ENCODE results near the gene SPOP. TPM values are rescaled to one million over a fixed set of nuclear protein-coding genes. Genes with fewer than 3 reads are reported as not detected.
"Not testable (repeated sequence)": the region's sequence is repeated elsewhere in the genome, so short reads cannot be mapped to it uniquely, and the experiment has no call there.

SPOP gene
- 10 to 100 TPM; 77.8 to 82.2 TPM for total RNA-seq

DNA sequence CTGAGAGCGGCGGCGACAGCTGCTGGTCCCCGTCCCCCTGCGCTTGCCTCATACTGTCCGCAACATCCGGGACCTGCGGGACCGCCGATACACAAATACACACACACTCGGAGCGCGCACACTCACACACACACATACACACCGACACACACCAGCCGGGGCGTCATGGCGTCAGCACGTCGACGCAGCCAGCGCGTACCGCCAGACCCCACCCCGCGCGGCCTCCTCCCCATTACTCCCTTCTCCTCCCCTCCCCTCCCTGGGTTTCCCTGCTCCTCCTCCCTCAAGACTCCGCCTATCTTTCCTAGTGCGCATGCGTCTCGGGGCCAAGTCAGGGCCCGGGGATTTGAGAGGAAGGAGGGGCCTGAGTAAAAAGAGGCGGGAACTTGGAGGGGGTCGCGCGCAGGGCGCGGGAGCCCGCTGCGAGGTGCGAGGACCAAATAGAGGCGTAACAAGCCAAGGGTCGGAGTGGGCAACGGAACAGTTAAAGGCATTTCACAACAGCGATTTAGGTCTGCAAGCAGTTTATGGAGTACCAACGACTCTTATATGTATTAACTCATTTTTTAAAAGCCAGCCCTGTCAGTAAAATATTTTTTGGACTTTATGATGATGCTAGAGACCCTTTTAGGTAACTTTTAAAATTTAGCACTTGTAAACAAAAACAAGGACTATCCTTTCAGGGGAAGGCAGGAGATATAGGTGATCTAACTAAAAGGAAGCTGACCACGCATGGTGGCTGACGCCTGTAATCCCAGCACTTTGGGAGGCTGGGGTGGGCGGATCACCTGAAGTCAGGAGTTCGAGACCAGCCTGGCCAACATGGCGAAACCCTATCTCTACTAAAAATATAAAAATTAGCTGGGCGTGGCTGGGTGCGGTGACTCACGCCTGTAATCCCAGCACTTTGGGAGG lies at the start of gene SPOP:
Gene SPOP, minus strand, starts transcription at position 165 of the 915 bp plus-strand sequence. CDS start 55,287 bp downstream, outside the sequence.
- Mint-ChIP-seq H3K27me3 (ENCODE audit: low read depth) (no peaks in the 10 kb centered on the region), H3K36me3 (ENCODE audit: insufficient read depth in 2 of 2) (peaks cover 8 to 10% of the 10 kb centered on the region in 2 donors), H3K27ac (peak within 1 kb of the TSS; percentile 88), H3K4me1 (ENCODE audit: low read depth) (peaks cover 46% of the 10 kb centered on the region), H3K9me3 (peaks cover 1 to 2% of the 10 kb centered on the region in 2 donors), H3K4me3 (peak within 1 kb of the TSS; percentile 74 to 86)
- ATAC-seq (replicated peaks in 1 of 2) (peak; percentile 96 to 97), DNase-seq (peak; percentile 99)

GRCh38 chr17:49727380-49727779 lies 49.5 kb upstream of the SPOP start:
- no peak for ATAC-seq (replicated peaks in 1 of 2)
- no peak for DNase-seq
- H3K9me3 Mint-ChIP-seq: peaks cover 0 to 2% of the 10 kb centered on the region in 2 donors
- H3K4me3 Mint-ChIP-seq: no peak overlapping the region
- H3K36me3 Mint-ChIP-seq (ENCODE audit: insufficient read depth in 2 of 2): peaks cover 6 to 10% of the 10 kb centered on the region in 2 donors
- H3K27me3 Mint-ChIP-seq (ENCODE audit: low read depth): no peaks in the 10 kb centered on the region
- H3K27ac Mint-ChIP-seq: no peak overlapping the region
- peaks cover 32% of the 10 kb centered on the region for H3K4me1 Mint-ChIP-seq (ENCODE audit: low read depth)

DNA sequence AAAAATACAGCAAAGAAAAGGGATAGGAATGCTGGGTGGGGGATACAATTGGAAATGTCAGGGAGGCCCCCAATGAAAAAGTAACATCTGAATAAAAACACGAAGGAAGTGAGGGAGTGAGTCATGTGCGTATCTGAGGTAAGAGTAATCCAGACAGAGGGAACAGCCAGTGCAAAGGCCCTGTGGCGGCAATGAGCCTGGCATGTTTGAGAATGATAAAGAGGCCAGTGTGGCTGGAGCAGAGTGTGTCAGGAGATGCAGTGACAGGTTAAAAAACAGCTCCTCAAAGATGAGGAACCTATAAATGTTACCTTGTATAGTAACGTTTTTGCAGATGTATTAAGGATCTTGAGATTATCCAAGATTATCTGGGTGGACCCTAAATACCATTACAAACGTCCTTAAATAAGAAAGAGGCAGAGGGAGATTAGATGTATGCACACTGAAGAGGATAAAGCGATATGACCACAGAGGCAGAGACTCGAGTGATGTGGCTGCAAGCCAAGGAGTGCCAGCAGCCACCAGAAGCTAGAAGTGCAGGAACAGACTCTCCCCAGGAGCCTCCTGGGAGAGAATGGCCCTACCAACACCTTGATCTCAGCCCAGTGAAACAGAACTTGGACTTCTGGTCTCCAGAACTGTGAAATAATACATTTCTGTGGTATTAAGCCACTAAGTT lies 47.7 kb upstream of the SPOP start:
- Mint-ChIP-seq H3K27me3 (ENCODE audit: low read depth) (no peaks in the 10 kb centered on the region), H3K4me3 (no peak overlapping the region), H3K36me3 (ENCODE audit: insufficient read depth in 2 of 2) (peaks cover 6 to 10% of the 10 kb centered on the region in 2 donors), H3K4me1 (ENCODE audit: low read depth) (peaks cover 24% of the 10 kb centered on the region), H3K9me3 (peaks cover 0 to 2% of the 10 kb centered on the region in 2 donors), H3K27ac (peak overlapping the region; percentile 24)
- DNase-seq: no peak
- ATAC-seq (replicated peaks in 1 of 2): no peak

- not testable (repeated sequence) for H3K27me3 Mint-ChIP-seq (ENCODE audit: low read depth); DNase-seq; ATAC-seq (replicated peaks in 1 of 2); H3K4me3 Mint-ChIP-seq; H3K9me3 Mint-ChIP-seq
- Mint-ChIP-seq H3K36me3 (ENCODE audit: insufficient read depth in 2 of 2) (peaks cover 6 to 11% of the 10 kb centered on the region in 2 donors), H3K27ac (peak overlapping the region; percentile 4), H3K4me1 (ENCODE audit: low read depth) (peaks cover 13% of the 10 kb centered on the region)
Measured at GRCh38 chr17:49724552-49724951, 46.7 kb upstream of the SPOP start.

GRCh38 chr17:49723423-49723822 lies 45.5 kb upstream of the SPOP start:
- no peak for DNase-seq
- ATAC-seq (replicated peaks in 1 of 2): no peak
- H3K4me1 Mint-ChIP-seq (ENCODE audit: low read depth): peaks cover 2% of the 10 kb centered on the region
- H3K36me3 Mint-ChIP-seq (ENCODE audit: insufficient read depth in 2 of 2): peaks cover 6 to 11% of the 10 kb centered on the region in 2 donors
- no peaks in the 10 kb centered on the region for H3K27me3 Mint-ChIP-seq (ENCODE audit: low read depth)
- no peak overlapping the region for H3K4me3 Mint-ChIP-seq
- no peak overlapping the region for H3K27ac Mint-ChIP-seq
- peaks cover 0 to 2% of the 10 kb centered on the region in 2 donors for H3K9me3 Mint-ChIP-seq

- Mint-ChIP-seq H3K27ac (no peak overlapping the region), H3K27me3 (ENCODE audit: low read depth) (no peaks in the 10 kb centered on the region), H3K9me3 (peaks cover 0 to 2% of the 10 kb centered on the region in 2 donors), H3K36me3 (ENCODE audit: insufficient read depth in 2 of 2) (peaks cover 9 to 16% of the 10 kb centered on the region in 2 donors), H3K4me3 (no peak overlapping the region), H3K4me1 (ENCODE audit: low read depth) (peaks cover 11% of the 10 kb centered on the region)
- no peak for ATAC-seq (replicated peaks in 1 of 2)
- no peak for DNase-seq
Measured at GRCh38 chr17:49722066-49722465, 44.2 kb upstream of the SPOP start.

GRCh38 chr17:49717371-49717861 lies 39.5 kb upstream of the SPOP start:
- peaks cover 16 to 25% of the 10 kb centered on the region in 2 donors for H3K36me3 Mint-ChIP-seq (ENCODE audit: insufficient read depth in 2 of 2)
- peak; percentile 78 to 81 for ATAC-seq (replicated peaks in 1 of 2)
- H3K4me1 Mint-ChIP-seq (ENCODE audit: low read depth): peaks cover 37% of the 10 kb centered on the region

GRCh38 chr17:49716668-49717364 lies 38.9 kb upstream of the SPOP start:
- peak; percentile 54 to 58 for ATAC-seq (replicated peaks in 1 of 2)
- peak in 1 of 2 donors; percentile 25 for DNase-seq
- H3K36me3 Mint-ChIP-seq (ENCODE audit: insufficient read depth in 2 of 2): peaks cover 16 to 25% of the 10 kb centered on the region in 2 donors
- no peaks in the 10 kb centered on the region for H3K9me3 Mint-ChIP-seq
- H3K27ac Mint-ChIP-seq: peak overlapping the region; percentile 96
- no peaks in the 10 kb centered on the region for H3K27me3 Mint-ChIP-seq (ENCODE audit: low read depth)
- peaks cover 37% of the 10 kb centered on the region for H3K4me1 Mint-ChIP-seq (ENCODE audit: low read depth)
- peak overlapping the region; percentile 54 to 89 for H3K4me3 Mint-ChIP-seq

More at GRCh38 chr17:49717371-49717861, 39.5 kb upstream of the SPOP start:
- H3K9me3 Mint-ChIP-seq: no peaks in the 10 kb centered on the region
- peak overlapping the region; percentile 54 to 89 for H3K4me3 Mint-ChIP-seq
- no peaks in the 10 kb centered on the region for H3K27me3 Mint-ChIP-seq (ENCODE audit: low read depth)
- DNase-seq: peak; percentile 56 to 63
- peak overlapping the region; percentile 96 for H3K27ac Mint-ChIP-seq

DNA sequence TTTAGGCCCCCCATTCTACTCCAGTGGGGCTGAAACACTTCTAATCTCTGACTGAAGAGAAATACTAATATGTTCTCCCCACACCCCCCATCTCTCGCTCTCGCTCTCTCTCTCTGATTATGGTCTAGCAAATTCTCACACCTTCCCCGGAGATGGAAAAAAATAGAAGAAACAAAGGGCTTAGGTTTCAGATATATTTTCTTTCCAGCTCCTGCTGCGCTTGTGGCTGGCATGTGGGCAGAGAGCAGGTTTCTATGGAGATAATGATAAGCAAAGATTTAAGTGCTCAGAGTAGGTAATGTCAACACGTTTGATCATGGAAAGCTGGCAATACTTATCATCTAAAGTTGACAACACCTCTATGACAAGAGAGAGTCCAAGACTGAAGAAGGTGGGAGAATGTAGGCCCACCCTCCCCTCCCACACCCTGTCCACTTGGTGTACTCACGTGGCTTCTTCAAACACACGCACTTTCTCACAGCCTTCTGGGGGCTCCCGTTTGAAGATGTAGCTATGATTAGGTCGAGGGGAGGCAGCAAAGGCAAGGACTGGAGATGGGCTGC lies 37.9 kb upstream of the SPOP start:
- ATAC-seq (replicated peaks in 1 of 2) (peak; percentile 27 to 48), DNase-seq (peak in 1 of 2 donors; percentile 29)
- H3K36me3 Mint-ChIP-seq (ENCODE audit: insufficient read depth in 2 of 2): peaks cover 16 to 25% of the 10 kb centered on the region in 2 donors
- H3K27me3 Mint-ChIP-seq (ENCODE audit: low read depth): no peaks in the 10 kb centered on the region
- peaks cover 45% of the 10 kb centered on the region for H3K4me1 Mint-ChIP-seq (ENCODE audit: low read depth)
- no peaks in the 10 kb centered on the region for H3K9me3 Mint-ChIP-seq
- H3K27ac Mint-ChIP-seq: peak overlapping the region; percentile 96
- peak overlapping the region; percentile 60 to 75 for H3K4me3 Mint-ChIP-seq

DNA sequence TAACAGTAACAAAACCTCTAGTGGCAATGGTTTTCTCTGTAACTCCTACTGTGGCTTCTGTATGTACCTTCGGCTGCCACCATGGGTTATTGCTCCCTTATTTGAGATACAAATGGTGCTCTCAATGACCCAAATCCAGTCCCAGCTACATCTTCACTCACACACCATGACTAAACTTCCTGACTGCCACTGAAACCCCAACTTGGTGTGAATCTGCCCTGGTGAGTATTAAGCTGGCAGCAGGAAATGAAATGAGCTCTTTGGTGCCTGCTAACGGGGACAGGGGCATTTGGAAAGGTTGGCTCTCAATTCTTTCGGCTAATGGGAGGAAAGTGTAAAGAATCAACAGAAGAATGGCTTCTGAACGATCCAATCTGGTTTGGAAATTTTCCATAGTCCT lies 37.3 kb upstream of the SPOP start:
- Mint-ChIP-seq H3K36me3 (ENCODE audit: insufficient read depth in 2 of 2) (peaks cover 16 to 25% of the 10 kb centered on the region in 2 donors), H3K27ac (peak overlapping the region; percentile 96), H3K9me3 (no peaks in the 10 kb centered on the region), H3K4me3 (peak overlapping the region; percentile 60 to 75), H3K4me1 (ENCODE audit: low read depth) (peaks cover 45% of the 10 kb centered on the region), H3K27me3 (ENCODE audit: low read depth) (no peaks in the 10 kb centered on the region)
- DNase-seq (peak; percentile 29 to 48), ATAC-seq (replicated peaks in 1 of 2) (peak; percentile 67 to 71)

GRCh38 chr17:49708515-49709183 lies 30.8 kb upstream of the SPOP start:
- no peak for DNase-seq
- Mint-ChIP-seq H3K9me3 (no peaks in the 10 kb centered on the region), H3K27me3 (ENCODE audit: low read depth) (no peaks in the 10 kb centered on the region), H3K27ac (peak overlapping the region; percentile 82), H3K4me1 (ENCODE audit: low read depth) (peaks cover 48% of the 10 kb centered on the region), H3K4me3 (peak overlapping the region; percentile 89 to 94), H3K36me3 (ENCODE audit: insufficient read depth in 2 of 2) (peaks cover 5 to 8% of the 10 kb centered on the region in 2 donors)
- peak; percentile 3 to 21 for ATAC-seq (replicated peaks in 1 of 2)
